Measurements from ENCODE around the gene DMWD.
"Not testable (repeated sequence)": the region's sequence is repeated elsewhere in the genome, so short reads cannot be mapped to it uniquely, and the experiment has no call there.

DMWD gene

DNA sequence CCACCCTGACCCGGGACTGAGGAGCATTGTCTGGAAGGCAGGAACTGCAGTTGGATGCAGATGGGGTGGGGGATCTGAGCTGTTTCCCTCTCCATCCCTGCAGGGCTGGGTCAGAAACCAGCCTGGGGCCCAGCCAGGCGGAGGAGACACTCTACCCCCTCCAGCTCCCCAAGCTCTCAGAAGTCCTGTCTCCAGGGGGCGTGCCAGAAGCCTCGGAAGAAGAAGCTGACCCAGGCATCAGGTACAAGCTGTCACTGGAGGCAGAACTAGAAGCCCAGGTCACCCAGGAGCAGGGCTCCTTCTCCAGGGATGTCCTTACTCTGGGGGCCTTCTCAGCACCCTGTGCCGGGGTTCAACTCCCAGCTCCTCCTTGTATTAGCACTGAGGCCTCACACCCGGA lies 39.1 kb downstream of the DMWD start:
- in situ Hi-C loops (cut with MboI; ENCODE audit: low pct_unique_long_range_greater_than_20kb, low sequenced_read_pairs, unreplicated experiment): no loop called here
- peak; percentile 9 for TF ChIP-seq CTCF (IDR thresholded peaks at IDR 0.05; ENCODE audit: extremely low read depth, insufficient read depth, missing control alignments)
- no peak for DNase-seq (ENCODE audit: low spot score)

DNA sequence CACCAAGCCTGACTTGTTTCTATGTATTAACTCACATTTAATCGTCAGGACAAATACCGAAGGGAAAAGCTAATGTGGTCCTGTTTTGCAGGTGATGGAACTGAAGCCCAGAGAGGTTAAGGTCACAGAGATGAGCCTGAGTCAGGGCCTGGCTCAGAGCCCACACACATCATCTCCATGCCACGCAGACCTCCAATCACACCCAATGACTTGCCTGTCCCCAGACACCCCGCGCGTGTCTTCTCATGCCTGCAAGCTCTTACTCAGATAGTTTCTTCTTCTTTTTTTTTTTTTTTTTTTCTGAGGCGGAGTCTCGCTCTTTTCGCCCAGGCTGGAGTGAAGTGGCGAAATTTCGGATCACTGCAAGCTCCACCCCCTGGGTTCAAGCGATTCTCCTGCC lies 40.0 kb downstream of the DMWD start:
- in situ Hi-C loops (cut with MboI; ENCODE audit: low pct_unique_long_range_greater_than_20kb, low sequenced_read_pairs, unreplicated experiment): no loop called here
- TF ChIP-seq CTCF (IDR thresholded peaks at IDR 0.05; ENCODE audit: extremely low read depth, insufficient read depth, missing control alignments): no peak
- no peak for DNase-seq (ENCODE audit: low spot score)

GRCh38 chr19:45751483-45751882 lies 41.2 kb downstream of the DMWD start:
- in situ Hi-C loops (cut with MboI; ENCODE audit: low pct_unique_long_range_greater_than_20kb, low sequenced_read_pairs, unreplicated experiment); DNase-seq (ENCODE audit: low spot score): not testable (repeated sequence)

DNA sequence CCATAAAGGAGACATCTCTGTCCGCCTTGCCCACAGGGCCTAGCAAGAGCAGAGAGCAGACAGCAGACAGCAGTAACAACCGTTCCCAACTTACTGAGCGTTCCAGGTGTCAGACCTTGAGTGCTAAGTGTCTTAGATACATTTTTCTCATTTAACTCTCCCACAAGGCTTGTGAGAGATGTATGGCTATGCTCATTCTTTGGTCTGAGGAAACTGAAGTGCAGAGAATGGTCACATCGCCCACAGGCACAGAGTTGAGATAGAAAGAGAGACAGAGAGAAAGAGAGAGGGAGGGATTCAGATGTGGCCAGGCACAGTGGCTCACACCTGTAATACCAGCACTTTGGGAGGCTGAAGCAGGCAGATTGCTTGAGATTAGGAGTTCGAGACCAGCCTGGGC lies 45.1 kb downstream of the DMWD start:
- in situ Hi-C loops (cut with MboI; ENCODE audit: low pct_unique_long_range_greater_than_20kb, low sequenced_read_pairs, unreplicated experiment): no loop called here
- TF ChIP-seq CTCF (IDR thresholded peaks at IDR 0.05; ENCODE audit: extremely low read depth, insufficient read depth, missing control alignments): no peak
- no peak for DNase-seq (ENCODE audit: low spot score)

DNA sequence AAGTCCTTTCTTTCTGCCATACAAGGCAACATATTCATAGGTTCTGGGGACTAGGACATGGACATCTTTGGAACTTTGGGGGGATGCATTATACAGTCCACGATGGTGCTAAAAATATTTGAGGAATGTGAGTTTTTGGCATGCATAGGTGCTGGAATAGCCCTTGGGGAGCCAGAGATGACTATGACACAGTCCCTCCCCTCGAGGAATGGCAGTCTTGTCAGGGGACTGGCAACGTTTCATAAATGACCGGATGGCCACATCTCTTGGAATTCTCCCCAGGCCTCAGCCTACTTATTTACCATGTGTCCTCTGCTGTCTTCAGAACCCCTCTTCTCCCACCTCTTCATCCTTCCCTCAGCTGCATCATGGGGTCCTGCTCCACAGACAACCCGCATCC lies 45.8 kb downstream of the DMWD start:
- no peak for DNase-seq (ENCODE audit: low spot score)
- in situ Hi-C loops (cut with MboI; ENCODE audit: low pct_unique_long_range_greater_than_20kb, low sequenced_read_pairs, unreplicated experiment): no loop called here
- TF ChIP-seq CTCF (IDR thresholded peaks at IDR 0.05; ENCODE audit: extremely low read depth, insufficient read depth, missing control alignments): no peak

DNA sequence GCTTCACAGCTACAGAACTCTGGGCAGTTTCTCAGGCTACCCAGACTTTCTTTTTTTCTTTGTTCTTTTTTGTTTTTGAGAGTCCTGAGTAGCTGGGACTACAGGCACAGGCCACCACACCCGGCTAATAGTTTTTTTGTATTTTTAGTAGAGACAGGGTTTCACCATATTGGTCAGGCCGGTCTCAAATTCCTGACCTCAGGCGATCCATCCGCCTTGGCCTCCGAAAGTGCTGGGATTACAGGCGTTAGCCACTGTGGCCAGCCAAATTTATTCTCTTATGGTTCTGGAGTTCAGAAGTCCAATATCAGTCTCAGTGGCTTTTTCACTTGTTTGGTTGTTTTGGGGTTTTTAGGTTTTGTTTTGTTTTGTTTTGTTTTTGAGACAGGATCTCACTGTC lies 47.0 kb downstream of the DMWD start:
- in situ Hi-C loops (cut with MboI; ENCODE audit: low pct_unique_long_range_greater_than_20kb, low sequenced_read_pairs, unreplicated experiment): no loop called here
- DNase-seq (ENCODE audit: low spot score): no peak
- TF ChIP-seq CTCF (IDR thresholded peaks at IDR 0.05; ENCODE audit: extremely low read depth, insufficient read depth, missing control alignments): no peak

DNA sequence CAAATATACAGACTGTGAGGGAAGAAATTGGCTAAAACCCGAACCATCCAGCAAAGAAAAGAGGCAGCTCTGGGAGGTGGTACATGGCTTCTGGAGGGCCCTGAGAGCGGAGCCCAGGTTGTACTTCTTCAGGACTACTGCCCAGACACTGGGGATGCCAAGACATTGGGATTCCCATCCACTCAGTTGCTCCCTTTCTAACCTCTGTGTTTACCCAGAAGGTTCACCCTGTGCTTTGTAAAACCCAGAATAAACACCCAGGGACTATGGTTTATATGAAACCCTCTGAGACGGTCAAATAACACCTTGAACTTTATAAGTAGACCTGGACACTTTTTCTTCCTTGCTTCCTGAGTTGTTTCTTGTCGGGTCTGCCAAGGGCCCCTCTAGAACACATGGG lies 49.7 kb downstream of the DMWD start:
- in situ Hi-C loops (cut with MboI; ENCODE audit: low pct_unique_long_range_greater_than_20kb, low sequenced_read_pairs, unreplicated experiment): no loop called here
- TF ChIP-seq CTCF (IDR thresholded peaks at IDR 0.05; ENCODE audit: extremely low read depth, insufficient read depth, missing control alignments): no peak
- no peak for DNase-seq (ENCODE audit: low spot score)
